Transverse colon (tissue), 3 donors: ENCODE results near the gene C6orf141.

Experiments
- CTCF ChIP-seq, 5 experiments: fragments of 200-600 bp in 3 of 5; fragments of 450-650 bp in 2 of 5; sonication (generic) in 3 of 5; IDR thresholded peaks; 1 replicate in 2 of 5; 2 replicates in 3 of 5; pipeline ENCODE4 v1.5.1; 2016 to 2017; ENCODE audit warnings: antibody characterized with exemption in 5 of 5, inconsistent platforms in 3 of 5, mild to moderate bottlenecking in 2 of 5, moderate library complexity in 1 of 5
- POLR2A ChIP-seq: fragments of 450-650 bp; IDR thresholded peaks from one replicate; pipeline ENCODE4 v1.6.1; 2016; ENCODE audit warnings: antibody characterized with exemption, mild to moderate bottlenecking, moderate library complexity

GRCh38 chr6:49582529-49582928 lies 32.1 kb downstream of the C6orf141 start:
- no peak for TF ChIP-seq CTCF (IDR thresholded peaks at IDR 0.05)
- no peak for TF ChIP-seq POLR2A
